A673 (cell line): Measurements from ENCODE around the gene DERL2. TPM values are rescaled to one million over a fixed set of nuclear protein-coding genes. Genes with fewer than 3 reads are reported as not detected.

Source experiments
- BruUV-seq: library from RNA; stranded (reverse); fragments of 400-500 nt; replicated peaks from 2 replicates; lab custom pipeline; 2021; lab: Mats Ljungman, UMichigan
- CTCF ChIA-PET: fragments of 300-600 bp; sonication (Branson Sonifier 250); formaldehyde crosslinking; loops from one replicate; lab custom pipeline; 2022; ENCODE audit warnings: antibody characterized with exemption; lab: Charles Lee
- POLR2A ChIA-PET: fragments of 300-600 bp; sonication (Branson Sonifier 250); formaldehyde crosslinking; loops from one replicate; lab custom pipeline; 2022; ENCODE audit warnings: antibody characterized with exemption; ENCODE audit not compliant: low non-redundant PET; lab: Charles Lee
- DNase-seq: peaks from one replicate; pipeline ENCODE4 v3.0.0-alpha.2; 2015; ENCODE audit warnings: low spot score
- H3K27ac ChIP-seq: fragments of 200-600 bp; sonication (generic); 2 replicates; pipeline ENCODE4 v1.5.1; 2016; ENCODE audit warnings: mixed run types, low read depth, mild to moderate bottlenecking, mixed read lengths, antibody characterized with exemption, low read length; ENCODE audit not compliant: poor library complexity, severe bottlenecking
- H3K27me3 ChIP-seq: fragments of 200-600 bp; sonication (generic); replicated peaks from 2 replicates; pipeline ENCODE4 v1.6.1; 2017; ENCODE audit warnings: mixed run types, low read depth, mild to moderate bottlenecking, mixed read lengths, antibody characterized with exemption, low read length; ENCODE audit not compliant: insufficient read depth, poor library complexity
- H3K36me3 ChIP-seq: fragments of 200-600 bp; sonication (generic); 2 replicates; pipeline ENCODE4 v1.6.1; 2016; ENCODE audit warnings: mixed run types, mild to moderate bottlenecking, mixed read lengths, antibody characterized with exemption, low read length; ENCODE audit not compliant: insufficient read depth, poor library complexity, severe bottlenecking
- H3K4me1 ChIP-seq: fragments of 200-600 bp; sonication (generic); 2 replicates; pipeline ENCODE4 v1.6.1; 2017; ENCODE audit warnings: mixed run types, mild to moderate bottlenecking, mixed read lengths, antibody characterized with exemption, low read length; ENCODE audit not compliant: insufficient read depth, poor library complexity, severe bottlenecking
- H3K4me3 ChIP-seq: fragments of 200-600 bp; sonication (generic); 2 replicates; pipeline ENCODE4 v1.5.1; 2016; ENCODE audit warnings: low read depth, mixed run types, mild to moderate bottlenecking, mixed read lengths, low read length; ENCODE audit not compliant: poor library complexity, severe bottlenecking
- H3K9me3 ChIP-seq: fragments of 200-600 bp; sonication (generic); 2 replicates; pipeline ENCODE4 v1.6.1; 2016; ENCODE audit warnings: mixed run types, low read depth, mild to moderate bottlenecking, mixed read lengths, antibody characterized with exemption, low read length; ENCODE audit not compliant: poor library complexity, severe bottlenecking
- EZH2 ChIP-seq: fragments of 200-600 bp; sonication (generic); IDR thresholded peaks from 2 replicates; pipeline ENCODE4 v1.6.1; 2017; ENCODE audit warnings: borderline replicate concordance, low read depth, mild to moderate bottlenecking, mixed read lengths, antibody characterized with exemption, low read length; ENCODE audit not compliant: poor library complexity, severe bottlenecking
- intact Hi-C: fragments of 100-400 bp; cut with micrococcal nuclease; formaldehyde crosslinking; loops from one replicate; pipeline ENCODE4 v1.10.0; 2022; ENCODE audit not compliant: unreplicated experiment
- total RNA-seq: library from RNA; stranded (reverse); gene quantifications from 2 replicates; pipeline ENCODE4 v1.2.3, GENCODE V29; 2021
- TF ChIP-seq, protein P1 (sequence below): fragments of 300-800, 200-600 bp; sonication (generic); conservative IDR thresholded peaks from 2 replicates; pipeline ENCODE4 v1.5.1; 2017; ENCODE audit warnings: low read depth, mild to moderate bottlenecking, antibody characterized with exemption, low read length, moderate library complexity, mixed read lengths

The DERL2 gene
- total RNA-seq, 1 experiment from 2014 or later = 97.0 TPM

GRCh38 chr17:5486206-5487124 is 487 bp upstream of the DERL2 start, which contains the start of gene MIS12:
TSS of gene MIS12 (plus strand) at chr17:5486566. CDS start at chr17:5488863, 2,297 bp downstream.
- ChIA-PET POLR2A (interaction anchor here (0.5 to 0.7 kb wide), 3 partner anchors 11 to 110 kb away, joined by 3 to 17 read pairs (median 4); no protein-coding TSS in a partner anchor), CTCF (interaction anchor here (0.6 kb wide), 1 partner anchor 12 kb away, joined by 4 read pairs; no protein-coding TSS in a partner anchor)
- intact Hi-C loops = loop anchor here (1.0 kb wide), 1 partner anchor 17 kb away; no protein-coding TSS in a partner anchor
- Histone ChIP-seq H3K27ac (peak within 1 kb of the TSS; percentile 99), H3K9me3 (no peaks in the 10 kb centered on the region), H3K27me3 (no peaks in the 10 kb centered on the region), H3K4me3 (peak within 1 kb of the TSS; percentile 80), H3K4me1 (peaks cover 14% of the 10 kb centered on the region), H3K36me3 (peaks cover 55% of the 10 kb centered on the region)
- TF ChIP-seq EZH2 = no peak
- TF ChIP-seq, protein P1, sequence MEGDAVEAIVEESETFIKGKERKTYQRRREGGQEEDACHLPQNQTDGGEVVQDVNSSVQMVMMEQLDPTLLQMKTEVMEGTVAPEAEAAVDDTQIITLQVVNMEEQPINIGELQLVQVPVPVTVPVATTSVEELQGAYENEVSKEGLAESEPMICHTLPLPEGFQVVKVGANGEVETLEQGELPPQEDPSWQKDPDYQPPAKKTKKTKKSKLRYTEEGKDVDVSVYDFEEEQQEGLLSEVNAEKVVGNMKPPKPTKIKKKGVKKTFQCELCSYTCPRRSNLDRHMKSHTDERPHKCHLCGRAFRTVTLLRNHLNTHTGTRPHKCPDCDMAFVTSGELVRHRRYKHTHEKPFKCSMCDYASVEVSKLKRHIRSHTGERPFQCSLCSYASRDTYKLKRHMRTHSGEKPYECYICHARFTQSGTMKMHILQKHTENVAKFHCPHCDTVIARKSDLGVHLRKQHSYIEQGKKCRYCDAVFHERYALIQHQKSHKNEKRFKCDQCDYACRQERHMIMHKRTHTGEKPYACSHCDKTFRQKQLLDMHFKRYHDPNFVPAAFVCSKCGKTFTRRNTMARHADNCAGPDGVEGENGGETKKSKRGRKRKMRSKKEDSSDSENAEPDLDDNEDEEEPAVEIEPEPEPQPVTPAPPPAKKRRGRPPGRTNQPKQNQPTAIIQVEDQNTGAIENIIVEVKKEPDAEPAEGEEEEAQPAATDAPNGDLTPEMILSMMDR = no peak
- BruUV-seq = no TSS peak
- peak; percentile 100 for DNase-seq

- intact Hi-C loops = no loop called here
- no TSS peak for BruUV-seq
- H3K4me1 ChIP-seq = peaks cover 6% of the 10 kb centered on the region
- DNase-seq = no peak
- H3K27ac ChIP-seq = no peak overlapping the region
- no peak overlapping the region for H3K4me3 ChIP-seq
- no peaks in the 10 kb centered on the region for H3K9me3 ChIP-seq
- POLR2A ChIA-PET = no interaction called here
- H3K27me3 ChIP-seq = no peaks in the 10 kb centered on the region
- CTCF ChIA-PET = no interaction called here
- peaks cover 68% of the 10 kb centered on the region for H3K36me3 ChIP-seq
- no peak for TF ChIP-seq EZH2
- TF ChIP-seq, protein P1 = no peak
These were observed 4.5 kb downstream of the DERL2 start for GRCh38 chr17:5481451-5481850.

GRCh38 chr17:5480962-5481361 is 5.0 kb downstream of the DERL2 start:
- POLR2A ChIA-PET = no interaction called here
- H3K36me3 ChIP-seq = peaks cover 70% of the 10 kb centered on the region
- intact Hi-C loops = no loop called here
- no peaks in the 10 kb centered on the region for H3K27me3 ChIP-seq
- CTCF ChIA-PET = no interaction called here
- H3K9me3 ChIP-seq = no peaks in the 10 kb centered on the region
- no peak for TF ChIP-seq EZH2
- TF ChIP-seq, protein P1 = no peak
- H3K4me1 ChIP-seq = peaks cover 6% of the 10 kb centered on the region
- DNase-seq = no peak
- BruUV-seq = no TSS peak
- H3K4me3 ChIP-seq = no peak overlapping the region
- no peak overlapping the region for H3K27ac ChIP-seq
